Muscle of leg (tissue), 11 donors: ENCODE data around the gene SOX1. TPM values are rescaled to one million over a fixed set of nuclear protein-coding genes. Genes with fewer than 3 reads are reported as not detected.

Experiments used
- DNase-seq: peaks from one replicate; pipeline ENCODE4 v3.0.0; 2013
- H3K27ac ChIP-seq: one replicate; pipeline ENCODE4 v1.5.1; 2013; ENCODE audit warnings: mild to moderate bottlenecking, low read length, control low read depth
- H3K27me3 ChIP-seq: one replicate; pipeline ENCODE4 v1.6.1; 2013; ENCODE audit warnings: low read length; ENCODE audit not compliant: control insufficient read depth, insufficient read depth
- H3K36me3 ChIP-seq: one replicate; pipeline ENCODE4 v1.6.1; 2013; ENCODE audit warnings: low read length; ENCODE audit not compliant: control insufficient read depth, insufficient read depth
- H3K4me1 ChIP-seq: one replicate; pipeline ENCODE4 v1.6.1; 2013; ENCODE audit warnings: low read length; ENCODE audit not compliant: control insufficient read depth, insufficient read depth
- H3K4me3 ChIP-seq: one replicate; pipeline ENCODE4 v1.5.1; 2013; ENCODE audit warnings: low read length, control low read depth
- H3K9me3 ChIP-seq: replicated peaks from 2 replicates; pipeline ENCODE4 v1.6.1; 2013; ENCODE audit warnings: low read depth, low read length; ENCODE audit not compliant: control insufficient read depth
- WGBS: methylation state at CpG from one replicate; pipeline ENCODE4 v1.1.5; 2013; ENCODE audit warnings: missing lambda C conversion rate; ENCODE audit not compliant: insufficient coverage; 5-methylcytosine and 5-hydroxymethylcytosine counted together
- polyA plus RNA-seq, 8 donors: library from polyadenylated mRNA; unstranded; fragments of 120-200 nt; gene quantifications; one replicate each; pipeline versions ENCODE4 v1.2.1 to v1.2.3, GENCODE V29; 2013; ENCODE audit warnings: inconsistent platforms in 1 of 8, low replicate concordance in 1 of 8; ENCODE audit not compliant: insufficient read length in 8 of 8, insufficient read depth in 1 of 8
- total RNA-seq: library from RNA; stranded (reverse); fragments of 120-200 nt; gene quantifications from one replicate; pipeline ENCODE4 v1.2.4, GENCODE V29; 2013

SOX1 gene
- total and polyA plus RNA-seq, 9 donors: 0.04 to 0.08 (median 0.05) TPM; not detected in 6

GRCh38 chr13:112115403-112116091 is 48.6 kb downstream of the SOX1 start:
- peaks cover 64% of the 10 kb centered on the region for H3K27me3 ChIP-seq

GRCh38 chr13:112116187-112116950 is 49.4 kb downstream of the SOX1 start:
- Histone ChIP-seq H3K4me1 (peaks cover 5% of the 10 kb centered on the region), H3K9me3 (no peaks in the 10 kb centered on the region), H3K27me3 (peaks cover 69% of the 10 kb centered on the region), H3K4me3 (no peak overlapping the region), H3K36me3 (no peaks in the 10 kb centered on the region), H3K27ac (no peak overlapping the region)
- no peak for DNase-seq
- 85% methylated on average over 17 of the region's 22 CpGs for WGBS

More at GRCh38 chr13:112115403-112116091, 48.6 kb downstream of the SOX1 start:
- peaks cover 5% of the 10 kb centered on the region for H3K4me1 ChIP-seq
- WGBS: 80% methylated on average over 15 of the region's 20 CpGs
- no peaks in the 10 kb centered on the region for H3K36me3 ChIP-seq
- H3K27ac ChIP-seq: no peak overlapping the region
- H3K9me3 ChIP-seq: no peaks in the 10 kb centered on the region
- no peak for DNase-seq
- no peak overlapping the region for H3K4me3 ChIP-seq

GRCh38 chr13:112117258-112117954 is 50.5 kb downstream of the SOX1 start:
- Histone ChIP-seq H3K27ac (no peak overlapping the region), H3K36me3 (no peaks in the 10 kb centered on the region), H3K9me3 (no peaks in the 10 kb centered on the region), H3K4me3 (no peak overlapping the region), H3K27me3 (peaks cover 64% of the 10 kb centered on the region), H3K4me1 (peaks cover 5% of the 10 kb centered on the region)
- no peak for DNase-seq
- 75% methylated on average over 9 of the region's 14 CpGs for WGBS

- Histone ChIP-seq H3K4me1 (peaks cover 5% of the 10 kb centered on the region), H3K4me3 (no peak overlapping the region), H3K36me3 (no peaks in the 10 kb centered on the region), H3K9me3 (no peaks in the 10 kb centered on the region), H3K27me3 (peaks cover 59% of the 10 kb centered on the region), H3K27ac (no peak overlapping the region)
- WGBS: 53% methylated on average over 9 of the region's 18 CpGs
- no peak for DNase-seq
Observed at GRCh38 chr13:112117955-112118302, 51.0 kb downstream of the SOX1 start.

- 68% methylated on average over 22 of the region's 23 CpGs for WGBS
- Histone ChIP-seq H3K27me3 (peaks cover 55% of the 10 kb centered on the region), H3K4me1 (peaks cover 5% of the 10 kb centered on the region), H3K4me3 (no peak overlapping the region), H3K27ac (no peak overlapping the region), H3K9me3 (no peaks in the 10 kb centered on the region), H3K36me3 (no peaks in the 10 kb centered on the region)
- DNase-seq: no peak
Observed at GRCh38 chr13:112118451-112119064, 51.6 kb downstream of the SOX1 start.

GRCh38 chr13:112119192-112120030 is 52.5 kb downstream of the SOX1 start:
- Histone ChIP-seq H3K9me3 (no peaks in the 10 kb centered on the region), H3K36me3 (no peaks in the 10 kb centered on the region), H3K4me1 (peaks cover 5% of the 10 kb centered on the region), H3K4me3 (no peak overlapping the region), H3K27me3 (peaks cover 47% of the 10 kb centered on the region), H3K27ac (no peak overlapping the region)
- WGBS: 84% methylated on average over 14 of the region's 14 CpGs
- DNase-seq: no peak

GRCh38 chr13:112120031-112120373 is 53.1 kb downstream of the SOX1 start:
- peaks cover 47% of the 10 kb centered on the region for H3K27me3 ChIP-seq

More at GRCh38 chr13:112120031-112120373, 53.1 kb downstream of the SOX1 start:
- H3K4me3 ChIP-seq: no peak overlapping the region
- H3K36me3 ChIP-seq: no peaks in the 10 kb centered on the region
- 27% methylated on average over 4 of the region's 5 CpGs for WGBS
- DNase-seq: no peak
- H3K4me1 ChIP-seq: peaks cover 5% of the 10 kb centered on the region
- no peaks in the 10 kb centered on the region for H3K9me3 ChIP-seq
- no peak overlapping the region for H3K27ac ChIP-seq
